Stimulated activated CD4-positive, alpha-beta T cell treated with anti-CD3 and anti-CD28 coated beads, Interleukin-2, amount 100 ng/mL, for 4 hours (primary cell): ENCODE measurements around the gene ACOXL.

ENCODE experiments used
- DNase-seq: peaks from one replicate; pipeline ENCODE4 v3.0.0-alpha.2; 2020; ENCODE audit warnings: low read depth

The ACOXL gene

DNA sequence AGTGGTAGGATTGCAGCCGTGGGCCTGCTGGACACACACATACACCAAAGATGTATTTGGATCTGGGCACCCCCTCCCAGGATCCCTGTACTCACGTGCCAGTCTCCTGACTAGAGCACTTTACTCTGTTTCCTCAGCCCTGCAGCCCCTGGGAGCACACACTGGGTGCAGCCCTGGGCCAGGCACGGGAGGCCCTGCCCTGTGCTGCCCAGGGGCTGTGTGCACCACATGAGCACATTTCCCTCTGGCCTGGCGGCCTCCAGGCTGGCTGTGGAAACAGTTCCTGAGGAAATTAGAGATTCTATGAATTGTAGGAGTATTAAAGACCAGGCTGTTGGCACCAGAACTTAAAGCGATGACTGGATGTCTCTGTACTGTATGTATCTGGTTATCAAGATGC, 433.7 kb downstream of the ACOXL start:
- no peak for DNase-seq

GRCh38 chr2:111167076-111167862, 434.9 kb downstream of the ACOXL start:
- DNase-seq = no peak

DNA sequence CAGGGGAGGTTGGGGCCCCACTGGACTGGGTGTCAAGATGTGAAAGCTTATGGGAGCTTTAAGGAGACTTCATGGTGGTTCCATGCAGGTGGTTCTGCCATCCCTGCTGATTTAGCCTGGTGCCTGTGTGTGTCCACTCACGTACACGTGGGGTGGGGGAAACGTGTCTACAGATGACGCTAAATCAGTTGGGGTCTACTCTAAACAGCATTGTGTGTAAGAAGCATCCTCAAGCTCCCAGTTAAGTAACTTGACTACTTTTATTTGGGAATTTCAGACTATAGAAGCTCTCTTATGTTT, 435.4 kb downstream of the ACOXL start:
- no peak for DNase-seq
